K562 (cell line): ENCODE data around the gene MEAF6. TPM values are rescaled to one million over a fixed set of nuclear protein-coding genes. Genes with fewer than 3 reads are reported as not detected.
A peak's percentile ranks its signal among the peaks of the same experiment; 100 is the strongest.

Source experiments
- ATAC-seq: fragments of 200-7000 bp; cut with Tn5 transposase; 3 replicates; pipeline ENCODE4 v1.9.1; 2020; ENCODE audit warnings: moderate library complexity
- BruUV-seq: library from RNA; stranded (reverse); fragments of 400-500 nt; replicated peaks from 2 replicates; lab custom pipeline; 2021; lab: Mats Ljungman, UMichigan
- CTCF ChIA-PET: fragments of 300-600 bp; formaldehyde crosslinking; extraction: SDS; loops from one replicate; lab custom pipeline; 2021; ENCODE audit warnings: low intra/inter-chr PET ratio; lab: Yijun Ruan, JAX
- POLR2A ChIA-PET: fragments of 300-600, 350-650 bp; sonication (Branson Sonifier 250); formaldehyde crosslinking; extraction: SDS; loops from one replicate; lab custom pipeline; 2021; ENCODE audit warnings: antibody characterized with exemption, inconsistent platforms; lab: Yijun Ruan, JAX
- DNase-seq, 4 experiments: peaks; one replicate each; pipeline versions ENCODE4 v3.0.0 to v3.0.0-alpha.2; 2011 to 2018; ENCODE audit warnings: low spot score in 3 of 4, mixed read lengths in 3 of 4; ENCODE audit errors: extremely low read depth in 1 of 4
- FAIRE-seq: peaks from 2 replicates; lab custom pipeline; 2011; peaks lifted over from hg19 to GRCh38; lab: Jason Lieb, UNC
- H2AFZ ChIP-seq: 2 replicates; pipeline ENCODE4 v1.6.0; 2011; ENCODE audit warnings: low read depth, low read length, control low read depth, inconsistent platforms
- H3K27ac ChIP-seq: fragments of 200-600 bp; 3 replicates; pipeline ENCODE4 v1.8.0; 2011; ENCODE audit warnings: low read depth, mild to moderate bottlenecking, control low read depth, inconsistent platforms, low read length, moderate library complexity, mixed read lengths; ENCODE audit errors: extremely low read depth
- H3K27me3 ChIP-seq, 2 experiments: fragments of 300-600 bp in 1 of 2; 2 replicates in 1 of 2; 3 replicates in 1 of 2; pipeline versions ENCODE4 v1.6.0 to v1.8.0; 2011; ENCODE audit warnings: inconsistent platforms in 2 of 2, low read length in 2 of 2, mild to moderate bottlenecking in 1 of 2, mixed read lengths in 1 of 2, moderate library complexity in 1 of 2; ENCODE audit not compliant: control insufficient read depth in 2 of 2, insufficient read depth in 2 of 2
- H3K36me3 ChIP-seq: fragments of 300-600 bp; 3 replicates; pipeline ENCODE4 v1.8.0; 2011; ENCODE audit warnings: mild to moderate bottlenecking, low read length, inconsistent platforms; ENCODE audit not compliant: control insufficient read depth, insufficient read depth
- H3K4me1 ChIP-seq, 2 experiments: fragments of 200-600 bp in 1 of 2; replicated peaks in 1 of 2; 2 replicates in 1 of 2; 3 replicates in 1 of 2; pipeline versions ENCODE4 v1.5.1 to v1.8.0; 2011; ENCODE audit warnings: inconsistent platforms in 2 of 2, low read length in 2 of 2, mild to moderate bottlenecking in 1 of 2, mixed read lengths in 1 of 2, moderate library complexity in 1 of 2; ENCODE audit not compliant: control insufficient read depth in 2 of 2, insufficient read depth in 2 of 2
- H3K4me2 ChIP-seq: 2 replicates; pipeline ENCODE4 v1.6.1; 2011; ENCODE audit warnings: low read length, control low read depth, inconsistent platforms, mixed read lengths; ENCODE audit not compliant: insufficient read depth
- H3K4me3 ChIP-seq: fragments of 200-600 bp; sonication (generic), shearing (Covaris generic); 2 replicates; pipeline ENCODE4 v1.5.1; 2016; ENCODE audit warnings: control low read depth, inconsistent platforms
- H3K79me2 ChIP-seq: fragments of 200-600 bp; 3 replicates; pipeline ENCODE4 v1.8.0; 2011; ENCODE audit warnings: low read length, inconsistent platforms; ENCODE audit not compliant: control insufficient read depth, insufficient read depth
- H3K9ac ChIP-seq, 2 experiments: 2 replicates each; pipeline versions ENCODE4 v1.6.0 to v1.6.1; 2011; ENCODE audit warnings: low read depth in 2 of 2, low read length in 2 of 2, control low read depth in 1 of 2, inconsistent platforms in 1 of 2, mild to moderate bottlenecking in 1 of 2, mixed read lengths in 1 of 2; ENCODE audit not compliant: insufficient read depth in 1 of 2
- H3K9me1 ChIP-seq: one replicate; pipeline ENCODE4 v1.6.0; 2011; ENCODE audit warnings: inconsistent platforms, mild to moderate bottlenecking, low read length, moderate library complexity; ENCODE audit not compliant: control insufficient read depth, insufficient read depth
- H3K9me3 ChIP-seq: replicated peaks from 2 replicates; pipeline ENCODE4 v1.5.1; 2011; ENCODE audit warnings: low read depth, low read length, inconsistent platforms; ENCODE audit not compliant: control insufficient read depth, insufficient read depth
- H4K20me1 ChIP-seq: replicated peaks from 2 replicates; pipeline ENCODE4 v1.6.1; 2011; ENCODE audit warnings: low read length, inconsistent platforms, mixed read lengths; ENCODE audit not compliant: control insufficient read depth, insufficient read depth
- FOXA3 ChIP-seq, 2 experiments: fragments of 450-650 bp in 1 of 2; sonication (generic) in 1 of 2; formaldehyde crosslinking; IDR thresholded peaks in 1 of 2; conservative IDR thresholded peaks in 1 of 2; 2 replicates each; pipeline versions ENCODE4 v1.4.0 to v1.8.0; 2020 to 2022; ENCODE audit warnings: mild to moderate bottlenecking in 2 of 2, missing genetic modification reagents in 1 of 2
- NFE2 ChIP-seq: IDR thresholded peaks from 2 replicates; pipeline ENCODE4 v1.6.1; 2014; ENCODE audit warnings: antibody characterized with exemption, low read depth
- NR2F6 ChIP-seq: fragments of 450-650 bp; formaldehyde crosslinking; IDR thresholded peaks from 2 replicates; pipeline ENCODE4 v1.4.0; 2020; ENCODE audit warnings: mild to moderate bottlenecking
- POLR2AphosphoS5 ChIP-seq: IDR thresholded peaks from 2 replicates; pipeline ENCODE4 v1.6.1; 2011; ENCODE audit warnings: mild to moderate bottlenecking, low read depth, low read length, moderate library complexity; ENCODE audit not compliant: control insufficient read depth, insufficient read depth
- RCOR1 ChIP-seq, 2 experiments: IDR thresholded peaks; 2 replicates each; pipeline ENCODE4 v1.6.1; 2012; ENCODE audit warnings: low read depth in 2 of 2, low read length in 2 of 2, borderline replicate concordance in 1 of 2, improper control_type of control experiment in 1 of 2
- RNF219 ChIP-seq: fragments of 250-450 bp; sonication (Bioruptor Pico); IDR thresholded peaks from 2 replicates; pipeline ENCODE4 v1.5.0; 2022; ENCODE audit warnings: mild to moderate bottlenecking
- SMC3 ChIP-seq: conservative IDR thresholded peaks from 2 replicates; pipeline ENCODE4 v1.6.1; 2011; ENCODE audit warnings: low read depth, low read length, improper control_type of control experiment; ENCODE audit not compliant: insufficient read depth
- TBP ChIP-seq: optimal IDR thresholded peaks from 2 replicates; pipeline ENCODE3; 2011; ENCODE audit warnings: low read depth, low read length, improper control_type of control experiment
- TOE1 ChIP-seq, 2 experiments: fragments of 450-650 bp in 1 of 2; sonication (generic) in 1 of 2; formaldehyde crosslinking in 1 of 2; IDR thresholded peaks; 2 replicates each; pipeline versions ENCODE4 v1.7.1 to v1.8.0; 2016 to 2022; ENCODE audit warnings: borderline replicate concordance in 2 of 2, mild to moderate bottlenecking in 2 of 2, antibody characterized with exemption in 1 of 2, inconsistent platforms in 1 of 2, low read depth in 1 of 2, missing genetic modification reagents in 1 of 2, moderate library complexity in 1 of 2
- ZNF184 ChIP-seq: sonication (generic); formaldehyde crosslinking; IDR thresholded peaks from 2 replicates; pipeline ENCODE4 v1.5.0; 2020; ENCODE audit warnings: missing genetic modification reagents
- ZNF699 ChIP-seq: fragments of 250-450 bp; sonication (Bioruptor Pico); IDR thresholded peaks from 2 replicates; pipeline ENCODE4 v1.8.0; 2021; ENCODE audit warnings: mild to moderate bottlenecking, moderate library complexity; ENCODE audit not compliant: insufficient replicate concordance
- ZSCAN29 ChIP-seq: fragments of 450-650 bp; IDR thresholded peaks from 2 replicates; pipeline ENCODE4 v1.6.1; 2017
- WGBS: fragments of 100-300 bp; shearing (Covaris generic); methylation state at CpG from one replicate; pipeline ENCODE4 v1.1.6; 2016; ENCODE audit warnings: low coverage, mixed read lengths; ENCODE audit not compliant: insufficient coverage; ENCODE audit errors: missing lambda C conversion rate; 5-methylcytosine and 5-hydroxymethylcytosine counted together
- in situ Hi-C: fragments of 300-500 bp; cut with MboI; formaldehyde crosslinking; loops from 4 replicates; pipeline ENCODE4 v1.15.0; 2018; ENCODE audit warnings: inconsistent platforms, mixed read lengths
- intact Hi-C: fragments of 100-400 bp; cut with micrococcal nuclease; formaldehyde crosslinking; loops from 2 replicates; pipeline ENCODE4 v1.14.2; 2022
- polyA plus RNA-seq, 8 experiments: library from polyadenylated mRNA; depleted of rRNA in 4 of 8; stranded (reverse) in 5 of 8; unstranded in 3 of 8; fragments of >200 nt; fragmentation: Nextera tagmentation in 2 of 8; fragmentation: Illumina TruSeq in 1 of 8; extraction: Ambion mirVana in 2 of 8; extraction: Trizol in 1 of 8; gene quantifications; 2 replicates each; pipeline versions ENCODE4 v1.2.1 to v1.2.3, GENCODE V29; 2011 to 2014; ENCODE audit warnings: inconsistent platforms in 1 of 8, missing spikeins in 1 of 8
- total RNA-seq, 7 experiments: library from RNA; depleted of rRNA in 6 of 7; stranded (reverse); fragments of >200 nt in 6 of 7; fragmentation: Illumina TruSeq in 2 of 7; extraction: Trizol in 2 of 7; gene quantifications; 2 replicates each; pipeline versions ENCODE4 v1.2.1 to v1.2.3, GENCODE V29; 2011 to 2021; ENCODE audit warnings: low replicate concordance in 1 of 7
- TF ChIP-seq, protein P1 (sequence below): IDR thresholded peaks from 2 replicates; pipeline ENCODE4 v1.6.1; 2011; ENCODE audit not compliant: insufficient read length; ENCODE audit errors: extremely low read depth
- TF ChIP-seq, protein P2 (sequence below), 2 experiments: IDR thresholded peaks in 1 of 2; conservative IDR thresholded peaks in 1 of 2; 2 replicates each; pipeline ENCODE4 v1.6.1; 2016; ENCODE audit warnings: low read depth in 2 of 2, mild to moderate bottlenecking in 1 of 2, missing compliant biosample characterization in 1 of 2, missing genetic modification characterization in 1 of 2, moderate library complexity in 1 of 2

The MEAF6 gene
- total and polyA plus RNA-seq, 9 of the 15 experiments (the other 6 are each of a cell fraction or from before 2014, with no cell fraction given) = 55.0 to 151 (median 92.3) TPM

GRCh38 chr1:37559080-37559479 is 44.5 kb upstream of the MEAF6 start:
- WGBS = 85% methylated on average over 7 of the region's 7 CpGs
- intact Hi-C loops (loop anchor here (5.0 to 10.0 kb wide), 3 partner anchors 47 to 133 kb away; partner anchors contain the start of genes CDCA8, MEAF6 and ZC3H12A), in situ Hi-C loops (no loop called here)
- H3K79me2 ChIP-seq = peaks cover 1% of the 10 kb centered on the region
- H3K4me3 ChIP-seq = no peak overlapping the region
- ATAC-seq (no peak), DNase-seq (no peak), FAIRE-seq (no peak)
- peaks cover 53 to 60% of the 10 kb centered on the region in 2 experiments for H3K4me1 ChIP-seq
- 0 out of 2 replicates have a peak, but pooled peaks cover 4% of the 10 kb centered on the region for H4K20me1 ChIP-seq
- ChIA-PET CTCF (no interaction called here), POLR2A (no interaction called here)
- H3K4me2 ChIP-seq = no peak overlapping the region; the same call in none of the 2 replicates
- H3K27me3 ChIP-seq = no peaks in the 10 kb centered on the region
- H3K27ac ChIP-seq = no peak overlapping the region
- peaks cover 4% of the 10 kb centered on the region for H3K9me1 ChIP-seq
- no TSS peak for BruUV-seq
- peak overlapping the region in 1 of 2 experiments; percentile 82; a peak in 2 of 4 replicates for H3K9ac ChIP-seq
- peaks cover 15% of the 10 kb centered on the region; the same call in 2 of the 3 replicates for H3K36me3 ChIP-seq
- H2AFZ ChIP-seq = peak overlapping the region; percentile 84
- H3K9me3 ChIP-seq = peaks cover 9% of the 10 kb centered on the region
- TF ChIP-seq POLR2AphosphoS5 = no peak
- TF ChIP-seq NR2F6 (CRISPR knock-in tag) = no peak
- TF ChIP-seq FOXA3 (CRISPR knock-in tag; conservative IDR thresholded peaks at IDR 0.05 in 1 of 2, IDR thresholded peaks at IDR 0.05 in 1 of 2) = 0 out of 4 replicates have a peak, but pooled peaks of 1 of the 2 experiments have one; percentile 28
- no peak for TF ChIP-seq NFE2
- TF ChIP-seq RNF219 (CRISPR knock-in tag) = no peak
- TF ChIP-seq RCOR1 (IDR thresholded peaks at IDR 0.05; ENCODE audit: borderline replicate concordance in 1 of 2, low read depth in 2 of 2, low read length in 2 of 2) = no peak
- TF ChIP-seq ZNF184 (CRISPR knock-in tag) = no peak
- no peak for TF ChIP-seq ZNF699 (CRISPR knock-in tag)
- TF ChIP-seq SMC3 = no peak
- no peak for TF ChIP-seq ZSCAN29
- TF ChIP-seq, protein P1, sequence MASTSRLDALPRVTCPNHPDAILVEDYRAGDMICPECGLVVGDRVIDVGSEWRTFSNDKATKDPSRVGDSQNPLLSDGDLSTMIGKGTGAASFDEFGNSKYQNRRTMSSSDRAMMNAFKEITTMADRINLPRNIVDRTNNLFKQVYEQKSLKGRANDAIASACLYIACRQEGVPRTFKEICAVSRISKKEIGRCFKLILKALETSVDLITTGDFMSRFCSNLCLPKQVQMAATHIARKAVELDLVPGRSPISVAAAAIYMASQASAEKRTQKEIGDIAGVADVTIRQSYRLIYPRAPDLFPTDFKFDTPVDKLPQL = no peak
- TF ChIP-seq, protein P2, sequence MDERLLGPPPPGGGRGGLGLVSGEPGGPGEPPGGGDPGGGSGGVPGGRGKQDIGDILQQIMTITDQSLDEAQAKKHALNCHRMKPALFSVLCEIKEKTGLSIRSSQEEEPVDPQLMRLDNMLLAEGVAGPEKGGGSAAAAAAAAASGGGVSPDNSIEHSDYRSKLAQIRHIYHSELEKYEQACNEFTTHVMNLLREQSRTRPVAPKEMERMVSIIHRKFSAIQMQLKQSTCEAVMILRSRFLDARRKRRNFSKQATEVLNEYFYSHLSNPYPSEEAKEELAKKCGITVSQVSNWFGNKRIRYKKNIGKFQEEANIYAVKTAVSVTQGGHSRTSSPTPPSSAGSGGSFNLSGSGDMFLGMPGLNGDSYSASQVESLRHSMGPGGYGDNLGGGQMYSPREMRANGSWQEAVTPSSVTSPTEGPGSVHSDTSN (CRISPR knock-in tag; IDR thresholded peaks at IDR 0.05; ENCODE audit: low read depth) = no peak
- TF ChIP-seq, protein P2 (tag; conservative IDR thresholded peaks at IDR 0.05; ENCODE audit: low read depth) = no peak
- no peak for TF ChIP-seq TBP
- TF ChIP-seq TOE1 (IDR thresholded peaks at IDR 0.05; ENCODE audit: borderline replicate concordance) = no peak
- no peak for TF ChIP-seq TOE1 (CRISPR knock-in tag; IDR thresholded peaks at IDR 0.05; ENCODE audit: borderline replicate concordance, low read depth)
